GM18499 (cell line): ENCODE results near the gene ZFR2.
"Not testable (repeated sequence)": the region's sequence is repeated elsewhere in the genome, so short reads cannot be mapped to it uniquely, and the experiment has no call there.

Source experiments
- ATAC-seq: cut with Tn5 transposase; IDR thresholded peaks from one replicate; pipeline ENCODE4 v1.9.1; 2021; ENCODE audit warnings: moderate number of reproducible peaks; ENCODE audit not compliant: insufficient read depth, unreplicated experiment

ZFR2 gene

DNA sequence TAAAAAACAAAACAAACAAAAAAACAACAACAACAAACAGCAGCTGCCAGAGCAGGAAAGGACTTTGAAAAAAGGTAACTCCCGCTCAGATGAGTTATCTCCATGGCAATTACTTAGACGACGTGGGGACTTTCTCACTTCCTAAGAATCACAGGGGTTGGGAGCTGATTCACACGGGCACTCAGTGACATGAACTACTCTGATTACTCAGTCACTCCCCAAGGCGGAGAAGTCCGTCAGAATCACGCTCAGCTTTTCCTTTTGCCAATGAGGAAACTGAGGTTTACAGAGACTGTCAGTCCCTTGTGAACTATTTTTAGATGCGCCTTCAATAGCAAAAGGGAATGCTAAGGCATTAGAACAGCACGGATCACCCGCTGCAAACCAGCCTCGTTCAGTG, 50.4 kb downstream of the ZFR2 start:
- no peak for ATAC-seq

DNA sequence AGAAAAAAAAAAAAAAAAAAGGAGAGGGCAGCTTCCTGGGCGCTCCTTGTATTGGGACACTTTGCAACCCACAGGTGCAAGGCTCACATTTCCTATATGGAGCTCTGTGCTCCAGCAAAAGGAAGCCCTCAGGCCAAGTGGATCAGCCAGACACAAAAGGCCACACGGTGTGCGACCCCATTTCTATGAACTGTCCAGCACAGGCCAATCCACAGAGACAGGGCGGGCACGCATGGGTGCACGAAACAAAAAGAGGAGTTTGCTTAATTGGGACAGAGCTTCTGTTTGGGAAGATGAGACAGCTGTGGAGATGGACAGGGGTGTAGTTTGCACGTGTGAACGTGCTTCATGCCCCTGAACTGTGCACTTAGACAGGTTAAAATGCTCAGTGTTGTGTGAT, 51.1 kb downstream of the ZFR2 start:
- no peak for ATAC-seq

GRCh38 chr19:3816566-3817218, 52.1 kb downstream of the ZFR2 start:
- no peak for ATAC-seq

DNA sequence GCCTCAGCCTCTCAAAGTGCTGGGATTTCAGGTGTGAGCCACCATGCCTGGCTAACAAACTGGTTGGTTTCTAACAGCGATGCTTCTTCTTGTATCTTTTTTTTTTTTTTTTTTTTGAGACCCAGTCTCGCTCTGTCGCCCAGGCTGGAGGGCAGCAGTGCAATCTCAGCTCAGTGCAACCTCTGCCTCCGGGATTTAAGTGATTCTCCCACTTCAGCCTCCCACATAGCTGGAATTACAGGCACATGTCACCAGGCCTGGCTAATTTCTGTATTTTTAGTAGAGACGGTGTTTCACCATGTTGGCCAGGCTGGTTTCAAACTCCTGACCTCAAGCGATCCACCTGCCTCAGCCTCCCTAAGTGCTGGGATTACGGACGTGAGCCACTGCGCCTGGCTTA, 52.7 kb downstream of the ZFR2 start:
- not testable (repeated sequence) for ATAC-seq

GRCh38 chr19:3814648-3815047, 54.2 kb downstream of the ZFR2 start:
- ATAC-seq = no peak

GRCh38 chr19:3813473-3814392, 55.1 kb downstream of the ZFR2 start:
- no peak for ATAC-seq

DNA sequence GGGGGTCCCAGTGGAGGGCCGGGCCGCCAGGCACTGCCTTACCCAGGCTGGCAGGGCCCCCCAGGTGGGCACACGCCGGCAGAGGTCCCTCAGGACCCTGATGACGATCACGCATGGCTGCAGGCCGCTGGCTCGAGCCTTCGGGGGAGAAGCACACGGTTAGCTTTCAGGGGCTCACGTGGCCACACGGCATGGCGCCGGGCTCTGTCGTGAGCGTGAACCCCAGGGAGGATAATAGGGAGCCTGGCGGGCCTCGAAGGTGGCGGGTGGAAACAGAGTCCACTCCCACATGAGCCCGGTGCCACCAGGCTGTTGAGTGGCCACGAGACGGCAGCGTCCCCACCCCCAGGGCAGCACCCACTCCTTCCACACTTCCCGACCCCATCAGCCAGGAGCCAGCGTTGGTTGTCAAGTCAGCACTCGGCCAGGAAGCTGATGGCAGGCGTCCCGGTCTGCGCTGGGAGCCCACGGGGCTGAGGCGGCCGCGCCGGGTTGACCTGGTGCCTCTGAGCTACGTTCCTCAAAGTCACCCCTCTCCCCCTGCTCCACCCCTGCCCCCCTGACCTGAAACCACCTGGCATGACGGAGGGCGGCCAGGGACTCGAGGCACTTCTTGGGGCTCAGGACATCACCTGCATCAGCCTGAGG, 58.0 kb downstream of the ZFR2 start:
- ATAC-seq = no peak

DNA sequence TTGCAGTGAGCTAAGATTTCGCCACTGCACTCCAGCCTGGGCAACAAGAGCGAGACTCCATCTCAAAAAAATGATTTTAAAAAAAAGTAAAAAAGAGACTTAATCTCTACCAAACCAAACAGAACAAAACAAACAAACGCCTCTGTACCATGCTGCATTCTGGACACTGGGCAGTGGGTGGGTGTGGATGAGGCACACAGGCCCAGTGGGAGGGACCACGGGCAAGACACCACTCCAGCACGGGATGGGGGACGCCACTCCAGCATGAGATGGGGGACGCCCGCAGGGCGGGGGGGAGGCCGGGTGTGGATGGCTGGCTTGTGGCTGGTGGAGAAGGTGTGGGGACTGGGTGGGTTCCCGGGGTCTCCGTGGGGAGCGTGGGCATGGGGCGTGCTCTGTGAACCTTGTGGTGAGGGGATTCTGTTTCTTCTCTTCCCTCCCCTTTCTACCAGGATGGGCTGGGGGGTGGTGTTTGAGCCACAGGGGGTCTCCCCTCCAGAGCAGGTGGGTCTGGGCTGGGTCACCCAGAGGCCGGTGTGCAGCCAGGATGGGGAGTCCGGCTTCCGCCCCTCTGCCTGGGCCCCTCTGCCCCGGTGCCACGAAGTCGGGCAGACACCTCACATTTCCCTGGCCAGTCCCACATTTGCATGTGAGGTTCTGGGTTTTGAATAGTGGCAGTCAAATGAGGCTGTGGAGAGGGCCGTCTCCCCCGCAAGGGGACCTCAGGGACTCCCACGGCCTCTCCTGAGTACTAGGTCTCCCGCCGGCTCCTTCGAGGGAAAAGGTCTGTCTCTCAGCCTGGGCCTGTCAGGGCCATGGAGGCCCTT, 58.7 kb downstream of the ZFR2 start:
- ATAC-seq = no peak

DNA sequence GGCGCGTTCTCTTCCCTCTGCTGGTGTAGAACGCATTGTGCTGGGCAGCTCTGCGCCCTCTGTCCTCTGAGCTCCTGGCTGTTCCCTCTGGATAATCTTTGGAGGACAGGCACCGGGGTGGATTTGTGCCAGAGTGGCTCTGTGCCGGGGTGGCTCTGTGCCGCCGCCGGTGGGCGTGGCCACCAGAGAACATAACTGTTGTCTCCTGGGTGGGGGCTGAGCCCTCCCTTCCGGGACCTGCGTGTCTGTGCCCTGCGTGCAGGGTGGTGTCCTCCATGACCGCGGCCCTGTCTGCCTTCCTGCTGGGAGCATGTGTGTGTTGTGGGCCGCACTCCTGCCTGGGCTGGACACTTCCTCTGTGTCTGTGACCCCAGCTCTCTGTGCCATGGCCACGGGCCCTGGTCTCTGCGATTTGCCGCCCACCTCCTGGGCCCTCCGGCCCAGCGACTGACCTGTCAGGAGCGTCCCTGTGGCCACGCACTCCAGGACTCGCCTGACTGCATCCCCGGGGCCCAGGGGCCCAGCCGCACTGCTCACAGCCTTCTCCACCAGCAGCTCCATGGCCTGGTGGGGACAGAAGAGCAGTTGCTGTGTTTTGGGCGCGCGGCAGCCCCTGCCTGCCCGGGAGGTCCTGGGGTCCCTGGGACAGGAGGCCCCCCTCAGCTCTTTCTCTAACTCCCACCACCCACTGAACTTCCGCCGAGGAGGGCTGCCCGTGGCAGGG, 60.3 kb downstream of the ZFR2 start:
- no peak for ATAC-seq

DNA sequence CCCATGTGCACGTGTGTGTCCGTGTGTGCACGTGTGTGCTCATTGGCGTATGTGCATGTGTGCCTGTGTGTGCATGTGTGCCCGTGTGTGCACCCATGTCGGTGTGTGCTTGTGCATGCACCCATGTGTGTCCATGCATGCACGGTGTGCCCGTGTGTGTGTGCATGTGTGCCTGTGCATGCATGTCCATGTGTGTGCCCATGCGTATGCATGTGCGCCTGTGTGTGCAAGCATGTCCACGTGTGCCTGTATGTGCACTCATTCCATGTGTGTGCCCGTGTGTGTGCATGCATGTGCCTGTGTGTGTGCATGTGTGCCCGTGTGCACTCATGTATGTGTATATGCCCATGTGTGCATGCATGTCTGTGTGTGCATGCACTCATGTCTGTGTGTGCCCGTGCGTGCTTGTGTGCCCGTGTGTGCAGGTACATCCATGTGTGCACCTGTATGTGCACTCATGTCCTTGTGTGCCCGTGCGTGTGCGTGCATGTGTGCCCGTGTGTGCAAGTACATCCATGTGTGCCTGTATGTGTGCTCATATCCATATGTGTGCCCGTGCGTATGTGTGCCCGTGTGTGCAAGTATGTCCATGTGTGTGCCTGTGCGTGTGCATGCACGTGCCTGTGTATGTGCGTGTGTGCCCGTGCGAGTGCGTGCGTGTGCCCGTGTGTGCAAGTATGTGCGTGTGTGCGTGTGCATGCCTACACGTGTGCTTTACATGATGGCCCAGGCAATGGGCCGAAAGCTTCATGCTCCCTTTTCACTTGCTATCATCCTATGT, 61.1 kb downstream of the ZFR2 start:
- ATAC-seq = no peak

GRCh38 chr19:3807131-3807480, 61.7 kb downstream of the ZFR2 start:
- ATAC-seq = no peak

GRCh38 chr19:3805859-3806258, 63.0 kb downstream of the ZFR2 start:
- no peak for ATAC-seq

DNA sequence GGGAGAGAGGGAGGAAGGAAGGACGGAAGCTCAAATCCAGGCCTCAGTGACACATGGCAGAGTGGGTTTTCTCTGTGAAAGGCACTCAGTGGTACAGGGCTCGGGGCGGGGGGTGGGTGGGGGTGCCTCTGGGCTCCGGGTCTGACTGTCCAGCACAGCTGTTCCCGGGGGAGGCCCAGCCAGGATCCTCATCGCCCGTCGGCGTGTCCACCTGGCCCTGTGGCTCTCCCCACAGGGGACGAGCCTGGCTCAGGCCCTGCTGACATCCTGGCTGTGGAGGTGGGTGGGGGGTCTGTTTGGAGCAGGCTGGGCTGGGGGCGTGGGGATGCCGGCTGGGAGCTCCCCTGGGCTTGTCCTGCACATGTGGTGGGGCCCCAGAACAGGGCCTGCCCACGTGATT, 64.4 kb downstream of the ZFR2 start:
- ATAC-seq = no peak

GRCh38 chr19:3803986-3804385, 64.9 kb downstream of the ZFR2 start:
- ATAC-seq = no peak

GRCh38 chr19:3803114-3803888, 65.5 kb downstream of the ZFR2 start:
- no peak for ATAC-seq

GRCh38 chr19:3801412-3802096, 67.3 kb downstream of the ZFR2 start:
- ATAC-seq = no peak

DNA sequence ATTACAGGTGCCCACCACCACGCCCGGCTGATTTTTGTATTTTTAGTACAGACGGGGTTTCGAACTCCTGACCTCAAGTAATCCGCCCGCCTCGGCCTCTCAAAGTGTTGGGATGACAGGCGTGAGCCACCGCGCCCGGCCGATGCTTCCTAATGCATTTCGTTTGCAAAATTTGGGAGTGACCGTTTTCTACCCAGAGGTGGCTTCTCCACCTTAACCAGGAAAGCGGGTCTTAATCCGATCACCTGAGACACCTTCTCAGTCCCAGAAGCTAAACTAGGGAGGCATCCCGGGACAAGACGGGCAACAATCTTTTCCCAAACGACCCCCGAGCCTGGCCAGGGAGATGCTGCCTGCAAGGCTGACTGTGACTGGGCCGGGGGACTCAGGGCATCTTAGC, 67.8 kb downstream of the ZFR2 start:
- ATAC-seq = no peak

- ATAC-seq = no peak
Observed at GRCh38 chr19:3798137-3798536, 70.7 kb downstream of the ZFR2 start.
